Cardiac muscle cell (in vitro differentiated cells and primary cell): ENCODE data around the gene USP48. TPM values are rescaled to one million over a fixed set of nuclear protein-coding genes. Genes with fewer than 3 reads are reported as not detected.

Experiments used
- DNase-seq, 2 donors: peaks; one replicate each; pipeline versions ENCODE4 v3.0.0 to v3.0.0-alpha.2; 2010 to 2017; ENCODE audit warnings: low read depth in 1 of 2, low spot score in 1 of 2
- H3K27ac ChIP-seq: fragments of 200-600 bp; sonication (generic); 2 replicates; pipeline ENCODE4 v1.5.1; 2016
- H3K27me3 ChIP-seq: fragments of 200-600 bp; sonication (generic); 2 replicates; pipeline ENCODE4 v1.6.0; 2016; ENCODE audit warnings: control low read depth
- H3K36me3 ChIP-seq: fragments of 200-600 bp; sonication (generic); 2 replicates; pipeline ENCODE4 v1.5.1; 2016; ENCODE audit warnings: control low read depth
- H3K4me1 ChIP-seq: fragments of 200-600 bp; sonication (generic); 2 replicates; pipeline ENCODE4 v1.8.1; 2017; ENCODE audit warnings: low read depth, mild to moderate bottlenecking, mixed run types
- H3K4me3 ChIP-seq: fragments of 200-600 bp; sonication (generic); 2 replicates; pipeline ENCODE4 v1.5.1; 2016; ENCODE audit warnings: mild to moderate bottlenecking
- H3K9me3 ChIP-seq: fragments of 200-600 bp; sonication (generic); 2 replicates; pipeline ENCODE4 v1.5.1; 2017; ENCODE audit warnings: low read depth, mild to moderate bottlenecking, control low read depth
- CTCF ChIP-seq: IDR thresholded peaks from 2 replicates; pipeline ENCODE4 v1.5.1; 2012; ENCODE audit warnings: low read depth, mild to moderate bottlenecking, low read length
- polyA plus RNA-seq: library from polyadenylated mRNA; unstranded; fragments of >200 nt; fragmentation: Nextera tagmentation; extraction: Ambion mirVana; gene quantifications from 2 replicates; pipeline ENCODE4 v1.2.1, GENCODE V29; 2016
- total RNA-seq: library from RNA; depleted of rRNA; stranded (reverse); fragments of >200 nt; gene quantifications from 2 replicates; pipeline ENCODE4 v1.2.3, GENCODE V29; 2016

Gene USP48
- total and polyA plus RNA-seq, 2 experiments from 2014 or later, result 29.6 to 52.4 TPM

- Histone ChIP-seq H3K36me3 (no peaks in the 10 kb centered on the region), H3K4me3 (no peak overlapping the region), H3K4me1 (no peaks in the 10 kb centered on the region), H3K9me3 (no peaks in the 10 kb centered on the region), H3K27ac (no peak overlapping the region), H3K27me3 (peaks cover 16% of the 10 kb centered on the region)
- DNase-seq, result no peak
- TF ChIP-seq CTCF, result no peak
These were observed 129.8 kb downstream of the USP48 start for GRCh38 chr1:21652937-21653743.

DNA sequence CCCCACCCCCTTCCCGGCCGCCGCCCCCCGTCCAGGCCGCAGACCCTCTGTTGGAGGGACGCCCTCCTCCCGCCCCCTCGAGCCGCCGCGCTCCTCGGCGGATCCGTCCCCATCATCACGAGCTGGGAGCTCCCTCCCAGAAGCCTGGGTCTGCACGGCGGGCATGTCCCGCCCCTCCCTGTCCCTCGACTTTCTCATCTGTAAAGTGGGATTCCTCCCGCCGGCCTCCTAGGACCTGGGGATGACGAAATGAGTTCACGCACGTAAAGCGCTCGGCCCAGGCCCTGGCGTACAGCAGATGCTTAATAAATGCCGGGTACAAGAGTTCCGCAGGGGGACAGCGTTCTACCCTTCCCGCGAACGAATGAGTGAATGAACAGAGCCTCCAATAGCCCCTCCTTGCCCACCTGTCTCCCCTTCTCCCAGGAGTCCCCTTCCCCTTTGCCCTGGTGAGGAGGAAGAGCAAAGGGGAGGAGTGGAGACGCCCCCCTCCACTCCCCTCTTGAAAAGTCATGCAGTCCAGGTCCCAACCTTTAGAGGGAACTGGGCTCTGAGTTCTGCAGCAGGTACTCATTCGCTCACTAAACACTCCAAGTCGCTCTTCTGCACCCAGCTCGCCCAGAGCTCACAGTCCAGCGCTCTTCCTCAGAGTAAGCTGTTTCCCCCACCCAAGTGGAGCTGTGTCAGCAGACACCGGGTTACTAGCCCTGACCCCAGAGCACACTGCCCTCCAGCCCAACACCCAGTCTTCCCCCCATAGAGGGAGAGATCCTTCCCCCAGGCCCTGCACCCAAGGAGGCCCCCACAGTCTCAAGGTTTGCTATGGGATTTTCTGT lies 130.6 kb downstream of the USP48 start:
- TF ChIP-seq CTCF, result no peak
- no peaks in the 10 kb centered on the region for H3K36me3 ChIP-seq
- peak overlapping the region; percentile 15 for H3K4me3 ChIP-seq
- H3K27ac ChIP-seq, result no peak overlapping the region
- no peaks in the 10 kb centered on the region for H3K4me1 ChIP-seq
- H3K9me3 ChIP-seq, result no peaks in the 10 kb centered on the region
- H3K27me3 ChIP-seq, result peaks cover 16% of the 10 kb centered on the region
- DNase-seq, result no peak

GRCh38 chr1:21651214-21652042 lies 131.5 kb downstream of the USP48 start:
- Histone ChIP-seq H3K4me1 (no peaks in the 10 kb centered on the region), H3K36me3 (no peaks in the 10 kb centered on the region), H3K9me3 (no peaks in the 10 kb centered on the region), H3K27ac (no peak overlapping the region), H3K4me3 (peak overlapping the region; percentile 34), H3K27me3 (peaks cover 16% of the 10 kb centered on the region)
- no peak for TF ChIP-seq CTCF
- peak; percentile 46 to 73 for DNase-seq

GRCh38 chr1:21650400-21650799 lies 132.5 kb downstream of the USP48 start:
- Histone ChIP-seq H3K36me3 (no peaks in the 10 kb centered on the region), H3K4me1 (no peaks in the 10 kb centered on the region), H3K9me3 (no peaks in the 10 kb centered on the region), H3K27me3 (peaks cover 16% of the 10 kb centered on the region), H3K27ac (no peak overlapping the region), H3K4me3 (no peak overlapping the region)
- TF ChIP-seq CTCF, result no peak
- DNase-seq, result no peak

GRCh38 chr1:21649315-21649714 lies 133.6 kb downstream of the USP48 start:
- no peaks in the 10 kb centered on the region for H3K4me1 ChIP-seq
- no peak for TF ChIP-seq CTCF
- H3K27me3 ChIP-seq, result peaks cover 16% of the 10 kb centered on the region
- H3K27ac ChIP-seq, result no peak overlapping the region
- no peaks in the 10 kb centered on the region for H3K36me3 ChIP-seq
- H3K4me3 ChIP-seq, result no peak overlapping the region
- no peaks in the 10 kb centered on the region for H3K9me3 ChIP-seq
- no peak for DNase-seq
